ENCODE data around the gene PAPLN.

- TF ChIP-seq, protein P1, sequence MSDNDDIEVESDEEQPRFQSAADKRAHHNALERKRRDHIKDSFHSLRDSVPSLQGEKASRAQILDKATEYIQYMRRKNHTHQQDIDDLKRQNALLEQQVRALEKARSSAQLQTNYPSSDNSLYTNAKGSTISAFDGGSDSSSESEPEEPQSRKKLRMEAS (IDR thresholded peaks at IDR 0.05) = no peak
- TF ChIP-seq CTCF (IDR thresholded peaks at IDR 0.05; ENCODE audit: low read depth, low read length, missing input control) (no peak), YY1 (IDR thresholded peaks at IDR 0.05) (no peak), RXRA (IDR thresholded peaks at IDR 0.05) (no peak), RAD21 (IDR thresholded peaks at IDR 0.05) (no peak), SP1 (IDR thresholded peaks at IDR 0.05) (no peak), TAF1 (conservative IDR thresholded peaks at IDR 0.05) (no peak), JUND (IDR thresholded peaks at IDR 0.05) (no peak), EGR1 (IDR thresholded peaks at IDR 0.05; ENCODE audit: low read depth in 2 of 2) (no peak)
- TF ChIP-seq, protein P2, sequence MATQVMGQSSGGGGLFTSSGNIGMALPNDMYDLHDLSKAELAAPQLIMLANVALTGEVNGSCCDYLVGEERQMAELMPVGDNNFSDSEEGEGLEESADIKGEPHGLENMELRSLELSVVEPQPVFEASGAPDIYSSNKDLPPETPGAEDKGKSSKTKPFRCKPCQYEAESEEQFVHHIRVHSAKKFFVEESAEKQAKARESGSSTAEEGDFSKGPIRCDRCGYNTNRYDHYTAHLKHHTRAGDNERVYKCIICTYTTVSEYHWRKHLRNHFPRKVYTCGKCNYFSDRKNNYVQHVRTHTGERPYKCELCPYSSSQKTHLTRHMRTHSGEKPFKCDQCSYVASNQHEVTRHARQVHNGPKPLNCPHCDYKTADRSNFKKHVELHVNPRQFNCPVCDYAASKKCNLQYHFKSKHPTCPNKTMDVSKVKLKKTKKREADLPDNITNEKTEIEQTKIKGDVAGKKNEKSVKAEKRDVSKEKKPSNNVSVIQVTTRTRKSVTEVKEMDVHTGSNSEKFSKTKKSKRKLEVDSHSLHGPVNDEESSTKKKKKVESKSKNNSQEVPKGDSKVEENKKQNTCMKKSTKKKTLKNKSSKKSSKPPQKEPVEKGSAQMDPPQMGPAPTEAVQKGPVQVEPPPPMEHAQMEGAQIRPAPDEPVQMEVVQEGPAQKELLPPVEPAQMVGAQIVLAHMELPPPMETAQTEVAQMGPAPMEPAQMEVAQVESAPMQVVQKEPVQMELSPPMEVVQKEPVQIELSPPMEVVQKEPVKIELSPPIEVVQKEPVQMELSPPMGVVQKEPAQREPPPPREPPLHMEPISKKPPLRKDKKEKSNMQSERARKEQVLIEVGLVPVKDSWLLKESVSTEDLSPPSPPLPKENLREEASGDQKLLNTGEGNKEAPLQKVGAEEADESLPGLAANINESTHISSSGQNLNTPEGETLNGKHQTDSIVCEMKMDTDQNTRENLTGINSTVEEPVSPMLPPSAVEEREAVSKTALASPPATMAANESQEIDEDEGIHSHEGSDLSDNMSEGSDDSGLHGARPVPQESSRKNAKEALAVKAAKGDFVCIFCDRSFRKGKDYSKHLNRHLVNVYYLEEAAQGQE (IDR thresholded peaks at IDR 0.05) = no peak
- TF ChIP-seq, protein P3, sequence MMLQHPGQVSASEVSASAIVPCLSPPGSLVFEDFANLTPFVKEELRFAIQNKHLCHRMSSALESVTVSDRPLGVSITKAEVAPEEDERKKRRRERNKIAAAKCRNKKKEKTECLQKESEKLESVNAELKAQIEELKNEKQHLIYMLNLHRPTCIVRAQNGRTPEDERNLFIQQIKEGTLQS (IDR thresholded peaks at IDR 0.05) = no peak
Observed at GRCh38 chr14:73260574-73260973, 23.3 kb downstream of the PAPLN start.

Measured in liver (tissue), 3 donors.